Right lobe of liver (tissue), 4 donors: ENCODE results near the gene COL27A1.

ENCODE experiments used
- CTCF ChIP-seq, 4 donors: fragments of 200-600 bp in 3 of 4; fragments of 450-650 bp in 1 of 4; IDR thresholded peaks; one replicate each; pipeline versions ENCODE4 v1.5.1 to v1.8.0; 2016 to 2022; ENCODE audit warnings: antibody characterized with exemption in 4 of 4, mild to moderate bottlenecking in 2 of 4
- POLR2A ChIP-seq: fragments of 450-650 bp; IDR thresholded peaks from one replicate; pipeline ENCODE4 v1.6.1; 2017; ENCODE audit warnings: antibody characterized with exemption, mild to moderate bottlenecking
- donor health status: DM: no; HTN: no; CAD: no.
- donor health status: DM: no; HTN: no; CAD: no.
- donor health status: DM: no; HTN: yes; CAD: no.

GRCh38 chr9:114351932-114352331 lies 196.6 kb downstream of the COL27A1 start:
- TF ChIP-seq CTCF (IDR thresholded peaks at IDR 0.05), result no peak
- no peak for TF ChIP-seq POLR2A
